CD4-positive, alpha-beta T cell (primary cell): Measurements from ENCODE around the gene SHISA9. TPM values are rescaled to one million over a fixed set of nuclear protein-coding genes. Genes with fewer than 3 reads are reported as not detected.
"Not testable (repeated sequence)": the region's sequence is repeated elsewhere in the genome, so short reads cannot be mapped to it uniquely, and the experiment has no call there.

Experiments
- ATAC-seq: fragments of 200-7000 bp; cut with Tn5 transposase; one replicate; pipeline ENCODE4 v1.10.0; 2022; ENCODE audit warnings: mild to moderate bottlenecking; ENCODE audit not compliant: poor library complexity
- CTCF ChIA-PET: fragments of 350-600 bp; sonication (Branson Sonifier 250); formaldehyde crosslinking; loops from one replicate; lab custom pipeline; 2021; ENCODE audit warnings: antibody characterized with exemption, inconsistent platforms; lab: Charles Lee
- POLR2A ChIA-PET: fragments of 350-600 bp; sonication (Branson Sonifier 250); formaldehyde crosslinking; loops from one replicate; lab custom pipeline; 2021; ENCODE audit warnings: antibody characterized with exemption, inconsistent platforms; lab: Charles Lee
- DNase-seq, 14 experiments: peaks; one replicate each; pipeline ENCODE4 v3.0.0-alpha.2; 2013 to 2020; ENCODE audit warnings: mixed read lengths in 2 of 14
- H3K27ac ChIP-seq, 2 donors: one replicate each; pipeline versions ENCODE4 v1.5.1 to v1.7.0; 2013; ENCODE audit warnings: low read length in 2 of 2, low read depth in 1 of 2, mild to moderate bottlenecking in 1 of 2
- H3K27me3 ChIP-seq, 2 experiments: 1 replicate in 1 of 2; 2 replicates in 1 of 2; pipeline versions ENCODE4 v1.6.1 to v1.7.0; 2013; ENCODE audit warnings: low read length in 2 of 2, control low read depth in 1 of 2, mild to moderate bottlenecking in 1 of 2, moderate library complexity in 1 of 2; ENCODE audit not compliant: insufficient read depth in 2 of 2, control insufficient read depth in 1 of 2
- H3K36me3 ChIP-seq: one replicate; pipeline ENCODE4 v1.6.1; 2013; ENCODE audit warnings: low read length, control low read depth; ENCODE audit not compliant: insufficient read depth
- H3K4me1 ChIP-seq: one replicate; pipeline ENCODE4 v1.6.1; 2013; ENCODE audit warnings: low read length, control low read depth; ENCODE audit not compliant: insufficient read depth
- H3K4me3 ChIP-seq: one replicate; pipeline ENCODE4 v1.5.1; 2013; ENCODE audit warnings: mild to moderate bottlenecking, low read length, moderate library complexity
- H3K9me3 ChIP-seq, 2 experiments: 1 replicate in 1 of 2; 2 replicates in 1 of 2; pipeline versions ENCODE4 v1.6.1 to v1.7.0; 2013; ENCODE audit warnings: low read length in 2 of 2, mild to moderate bottlenecking in 2 of 2, control low read depth in 1 of 2, moderate library complexity in 1 of 2; ENCODE audit not compliant: control insufficient read depth in 1 of 2, insufficient read depth in 1 of 2
- H3K27ac Mint-ChIP-seq: one replicate; pipeline ENCODE4 v1.8.0; 2020; ENCODE audit warnings: mixed read lengths
- H3K27me3 Mint-ChIP-seq: one replicate; pipeline ENCODE4 v1.8.0; 2021; ENCODE audit warnings: mixed read lengths
- H3K36me3 Mint-ChIP-seq: one replicate; pipeline ENCODE4 v1.8.0; 2021; ENCODE audit warnings: low read depth, mixed read lengths
- H3K4me1 Mint-ChIP-seq: one replicate; pipeline ENCODE4 v1.8.0; 2021; ENCODE audit warnings: low read depth, mixed read lengths
- H3K4me3 Mint-ChIP-seq: one replicate; pipeline ENCODE4 v1.8.0; 2020; ENCODE audit warnings: mild to moderate bottlenecking, mixed read lengths
- H3K9me3 Mint-ChIP-seq: one replicate; pipeline ENCODE4 v1.8.0; 2020; ENCODE audit warnings: mixed read lengths
- intact Hi-C, 2 experiments: fragments of 100-400 bp; cut with DNase I in 1 of 2; cut with micrococcal nuclease in 1 of 2; formaldehyde crosslinking; loops; one replicate each; pipeline versions ENCODE4 v1.15.1 to v1.9.0; 2023 to 2025; cut with DNase I, micrococcal nuclease
- total RNA-seq, 174 experiments: library from RNA in 2 of 174; stranded (reverse) in 2 of 174; gene quantifications; one replicate each; pipeline ENCODE4 v1.2.3 and lab custom pipeline; 2021 to 2026
- TF ChIP-seq, protein P1 (sequence below): fragments of 200-600 bp; IDR thresholded peaks from one replicate; pipeline ENCODE4 v1.8.0; 2022; ENCODE audit warnings: antibody characterized with exemption, mild to moderate bottlenecking

Gene SHISA9
- total RNA-seq, 2 experiments from 2014 or later: not detected

DNA sequence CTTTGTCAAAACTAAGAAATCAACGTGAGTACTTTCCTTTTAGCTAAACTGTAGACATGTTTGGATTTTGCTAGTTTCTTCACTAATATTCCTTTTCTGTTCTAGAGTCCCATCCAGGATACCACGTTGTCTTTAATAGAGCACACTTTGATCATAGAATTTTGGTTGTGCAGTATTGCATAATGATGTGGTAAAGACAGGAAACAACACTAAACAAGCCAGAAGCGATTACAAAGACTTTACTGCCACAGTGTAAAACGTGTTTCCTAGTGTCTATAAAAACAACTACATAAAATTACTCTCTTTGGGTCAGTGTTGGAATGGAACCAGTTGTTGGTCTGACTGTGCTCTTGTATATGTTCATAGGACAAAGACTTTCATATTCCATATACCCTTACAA, 19.3 kb downstream of the SHISA9 start:
- no peaks in the 10 kb centered on the region for H3K9me3 ChIP-seq
- Mint-ChIP-seq H3K27ac (no peak overlapping the region), H3K36me3 (no peaks in the 10 kb centered on the region), H3K27me3 (peaks cover 41% of the 10 kb centered on the region), H3K4me3 (no peak overlapping the region), H3K9me3 (no peaks in the 10 kb centered on the region), H3K4me1 (no peaks in the 10 kb centered on the region)
- TF ChIP-seq, protein P1, sequence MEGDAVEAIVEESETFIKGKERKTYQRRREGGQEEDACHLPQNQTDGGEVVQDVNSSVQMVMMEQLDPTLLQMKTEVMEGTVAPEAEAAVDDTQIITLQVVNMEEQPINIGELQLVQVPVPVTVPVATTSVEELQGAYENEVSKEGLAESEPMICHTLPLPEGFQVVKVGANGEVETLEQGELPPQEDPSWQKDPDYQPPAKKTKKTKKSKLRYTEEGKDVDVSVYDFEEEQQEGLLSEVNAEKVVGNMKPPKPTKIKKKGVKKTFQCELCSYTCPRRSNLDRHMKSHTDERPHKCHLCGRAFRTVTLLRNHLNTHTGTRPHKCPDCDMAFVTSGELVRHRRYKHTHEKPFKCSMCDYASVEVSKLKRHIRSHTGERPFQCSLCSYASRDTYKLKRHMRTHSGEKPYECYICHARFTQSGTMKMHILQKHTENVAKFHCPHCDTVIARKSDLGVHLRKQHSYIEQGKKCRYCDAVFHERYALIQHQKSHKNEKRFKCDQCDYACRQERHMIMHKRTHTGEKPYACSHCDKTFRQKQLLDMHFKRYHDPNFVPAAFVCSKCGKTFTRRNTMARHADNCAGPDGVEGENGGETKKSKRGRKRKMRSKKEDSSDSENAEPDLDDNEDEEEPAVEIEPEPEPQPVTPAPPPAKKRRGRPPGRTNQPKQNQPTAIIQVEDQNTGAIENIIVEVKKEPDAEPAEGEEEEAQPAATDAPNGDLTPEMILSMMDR: no peak
- no peaks in the 10 kb centered on the region for H3K27me3 ChIP-seq
- ChIA-PET POLR2A (no interaction called here), CTCF (no interaction called here)
- no peak overlapping the region for H3K4me3 ChIP-seq
- intact Hi-C loops: no loop called here
- ATAC-seq (no peak), DNase-seq (no peak)
- H3K27ac ChIP-seq: no peak overlapping the region
- H3K4me1 ChIP-seq: no peaks in the 10 kb centered on the region
- no peaks in the 10 kb centered on the region for H3K36me3 ChIP-seq

- H3K27ac Mint-ChIP-seq, H3K27ac ChIP-seq, ATAC-seq, H3K4me3 ChIP-seq, DNase-seq, H3K4me3 Mint-ChIP-seq, CTCF ChIA-PET, intact Hi-C loops, H3K36me3 Mint-ChIP-seq, H3K9me3 Mint-ChIP-seq, H3K27me3 ChIP-seq, H3K4me1 ChIP-seq, H3K9me3 ChIP-seq, H3K36me3 ChIP-seq, H3K4me1 Mint-ChIP-seq, POLR2A ChIA-PET: not testable (repeated sequence)
- H3K27me3 Mint-ChIP-seq: peaks cover 32% of the 10 kb centered on the region
Measured at GRCh38 chr16:12923640-12924039, 22.2 kb downstream of the SHISA9 start.

- peaks cover 36% of the 10 kb centered on the region for H3K27me3 Mint-ChIP-seq
- ChIA-PET CTCF (no interaction called here), POLR2A (no interaction called here)
- no peak overlapping the region for H3K4me3 ChIP-seq
- DNase-seq (no peak), ATAC-seq (no peak)
- intact Hi-C loops: no loop called here
- no peaks in the 10 kb centered on the region for H3K9me3 ChIP-seq
- H3K27me3 ChIP-seq: no peaks in the 10 kb centered on the region
- TF ChIP-seq, protein P1: no peak
- no peak overlapping the region for H3K27ac ChIP-seq
- H3K36me3 ChIP-seq: no peaks in the 10 kb centered on the region
- no peak overlapping the region for H3K27ac Mint-ChIP-seq
- H3K36me3 Mint-ChIP-seq: no peaks in the 10 kb centered on the region
- H3K4me1 Mint-ChIP-seq: no peaks in the 10 kb centered on the region
- no peak overlapping the region for H3K4me3 Mint-ChIP-seq
- no peaks in the 10 kb centered on the region for H3K4me1 ChIP-seq
- H3K9me3 Mint-ChIP-seq: peaks cover 4% of the 10 kb centered on the region
Measured at GRCh38 chr16:12925026-12925800, 23.8 kb downstream of the SHISA9 start.

DNA sequence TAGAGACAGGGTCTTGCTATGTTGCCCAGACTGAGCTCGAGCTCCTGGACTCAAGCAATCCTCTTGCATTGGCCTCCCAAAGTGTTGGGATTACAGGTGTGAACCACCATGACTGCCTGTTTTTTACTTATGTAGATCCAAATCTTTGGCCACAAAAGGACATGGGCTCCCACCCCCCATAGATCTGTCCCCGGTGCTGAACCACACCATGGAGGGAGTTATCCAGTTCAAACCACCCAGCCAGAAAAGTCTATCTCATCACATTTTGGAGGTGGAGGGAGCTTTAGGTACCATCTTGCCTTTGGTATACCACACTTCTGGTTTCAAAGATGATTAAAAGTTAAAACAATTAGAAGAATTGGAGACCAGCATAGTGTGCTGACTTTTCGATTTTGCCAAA, 26.2 kb downstream of the SHISA9 start:
- CTCF ChIA-PET: no interaction called here

More for the DNA sequence above, 26.2 kb downstream of the SHISA9 start:
- Histone ChIP-seq H3K9me3 (no peaks in the 10 kb centered on the region), H3K27ac (no peak overlapping the region), H3K4me3 (no peak overlapping the region), H3K4me1 (no peaks in the 10 kb centered on the region), H3K27me3 (peaks cover 0 to 5% of the 10 kb centered on the region in 2 experiments), H3K36me3 (no peaks in the 10 kb centered on the region)
- Mint-ChIP-seq H3K4me3 (no peak overlapping the region), H3K36me3 (no peaks in the 10 kb centered on the region), H3K27ac (no peak overlapping the region), H3K9me3 (peaks cover 4% of the 10 kb centered on the region), H3K4me1 (no peaks in the 10 kb centered on the region), H3K27me3 (peaks cover 46% of the 10 kb centered on the region)
- TF ChIP-seq, protein P1: no peak
- intact Hi-C loops: no loop called here
- DNase-seq (no peak), ATAC-seq (no peak)
- POLR2A ChIA-PET: interaction anchor here (0.6 kb wide), 1 partner anchor 179 kb away, joined by 3 read pairs; no protein-coding TSS in a partner anchor
